GM19455 (cell line): ENCODE measurements around the gene GLRX.
"Not testable (repeated sequence)": the region's sequence is repeated elsewhere in the genome, so short reads cannot be mapped to it uniquely, and the experiment has no call there.

Experiments used
- ATAC-seq: cut with Tn5 transposase; IDR thresholded peaks from one replicate; pipeline ENCODE4 v1.9.1; 2021; ENCODE audit not compliant: unreplicated experiment

Gene GLRX

DNA sequence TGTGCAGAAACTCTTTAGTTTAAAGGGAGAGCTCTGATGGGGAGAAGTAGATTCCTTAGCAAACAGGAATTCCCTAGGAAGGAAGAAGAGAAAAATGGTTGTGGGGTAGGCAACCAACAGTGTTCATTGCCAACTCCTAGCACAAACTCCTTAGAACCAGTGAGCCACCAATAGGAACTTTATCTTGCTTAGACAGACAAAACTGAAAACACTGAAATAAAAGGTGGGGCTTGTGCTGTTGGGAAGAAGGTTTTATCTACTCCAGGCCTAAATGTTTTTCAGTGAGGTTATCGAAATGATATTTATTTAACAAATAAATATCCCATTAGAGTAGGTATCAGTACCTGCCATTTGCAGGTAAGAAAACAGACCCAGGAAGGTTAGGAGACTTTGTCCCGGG, 7.7 kb upstream of the GLRX start:
- ATAC-seq: no peak

DNA sequence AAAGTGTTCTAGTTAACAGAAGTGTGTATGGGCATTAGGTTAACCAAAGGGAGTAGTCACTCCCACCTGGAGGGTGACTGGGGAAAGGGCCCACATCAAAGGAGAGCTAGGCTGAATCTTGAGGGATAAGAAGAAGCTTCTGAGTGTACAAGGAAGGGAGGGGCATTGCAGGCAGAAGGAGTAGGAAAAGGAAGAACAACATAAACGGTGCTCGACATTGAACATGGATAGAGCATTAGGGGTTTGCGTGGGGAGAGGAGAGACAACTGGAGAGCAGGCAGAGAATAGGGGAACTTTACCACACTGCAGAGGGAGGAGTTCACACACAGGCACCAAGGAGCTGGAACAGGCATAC, 5.3 kb upstream of the GLRX start:
- no peak for ATAC-seq

DNA sequence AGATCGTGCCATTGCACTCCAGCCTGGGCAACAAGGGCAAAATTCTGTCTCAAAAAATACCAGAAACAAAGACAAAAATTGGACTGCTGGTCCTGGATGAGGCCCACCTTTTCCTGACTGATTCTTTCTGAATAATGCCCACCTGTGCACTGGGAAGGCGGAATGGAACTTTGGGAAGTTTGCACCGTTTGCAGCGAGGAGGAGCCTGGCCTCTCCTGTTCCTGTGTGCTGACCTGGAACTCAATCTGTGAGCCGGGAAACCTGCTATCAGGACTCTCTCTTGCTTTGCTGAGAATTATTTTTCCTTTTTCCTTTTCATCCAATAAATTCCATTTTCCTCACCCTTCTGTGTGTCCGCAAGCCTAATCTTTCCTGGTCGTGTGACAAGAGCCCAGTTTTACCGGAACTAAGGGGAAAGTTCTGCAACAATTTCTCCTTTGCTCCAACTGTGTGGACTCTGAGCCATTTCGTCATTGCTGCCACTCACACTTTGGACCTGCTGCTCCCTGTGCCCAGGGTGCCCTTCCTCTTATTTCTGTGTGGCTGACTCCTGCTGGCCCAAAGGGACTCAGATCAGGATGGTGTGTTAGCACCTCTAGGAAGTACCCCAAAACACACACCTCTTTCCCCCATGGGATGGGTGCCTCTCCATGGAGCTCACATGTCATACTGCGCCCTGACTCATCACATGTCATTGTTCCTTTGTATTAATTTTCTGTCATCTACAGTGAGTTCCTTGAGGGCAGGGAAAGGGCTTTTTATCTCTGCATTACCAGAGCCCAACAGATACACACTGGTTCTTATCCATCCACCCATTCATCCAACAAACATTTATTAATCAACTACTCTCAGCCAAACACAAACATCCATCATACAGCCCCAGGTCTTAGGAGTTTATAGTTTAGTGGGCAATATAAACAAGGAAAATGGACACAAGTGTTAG, 4.7 kb upstream of the GLRX start:
- ATAC-seq: no peak

DNA sequence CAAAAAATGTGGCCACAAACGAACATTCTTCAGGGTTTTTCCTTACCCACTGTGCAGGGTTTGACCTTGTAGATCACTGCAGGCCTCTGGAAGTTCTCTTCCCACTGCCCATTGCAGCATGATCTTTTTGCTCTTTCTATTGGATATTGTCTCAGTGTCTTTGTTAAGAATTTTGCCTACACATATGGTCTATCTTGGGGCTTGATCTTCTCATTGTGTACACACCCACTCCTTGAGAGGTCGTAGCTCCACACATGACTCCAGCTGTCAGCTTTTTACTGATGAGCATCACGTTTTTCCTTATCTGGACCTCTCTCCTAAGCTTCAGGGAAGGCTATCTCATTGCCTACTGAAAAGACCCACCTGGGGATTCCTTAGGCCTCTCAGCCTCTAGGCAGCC, 3.0 kb upstream of the GLRX start:
- no peak for ATAC-seq

DNA sequence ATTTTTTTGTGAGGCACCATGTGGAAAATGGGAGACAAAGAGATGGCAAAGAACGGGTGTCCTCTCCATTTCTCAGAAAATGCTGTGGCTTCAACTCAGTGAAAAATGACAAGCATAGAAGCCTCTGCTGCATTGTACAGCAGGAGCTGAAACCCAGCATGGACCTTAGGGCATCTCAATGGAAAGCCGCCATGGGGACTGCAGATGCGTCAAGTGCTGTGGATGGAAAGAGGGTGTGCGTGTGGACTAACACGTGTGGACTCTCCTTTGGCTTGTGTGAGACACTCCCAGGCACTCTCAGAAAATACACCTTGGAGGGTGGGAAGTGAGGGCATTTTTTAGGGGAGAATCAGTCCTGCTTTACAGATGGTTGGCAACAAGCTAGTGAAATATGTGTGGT, 2.2 kb upstream of the GLRX start:
- ATAC-seq: no peak

DNA sequence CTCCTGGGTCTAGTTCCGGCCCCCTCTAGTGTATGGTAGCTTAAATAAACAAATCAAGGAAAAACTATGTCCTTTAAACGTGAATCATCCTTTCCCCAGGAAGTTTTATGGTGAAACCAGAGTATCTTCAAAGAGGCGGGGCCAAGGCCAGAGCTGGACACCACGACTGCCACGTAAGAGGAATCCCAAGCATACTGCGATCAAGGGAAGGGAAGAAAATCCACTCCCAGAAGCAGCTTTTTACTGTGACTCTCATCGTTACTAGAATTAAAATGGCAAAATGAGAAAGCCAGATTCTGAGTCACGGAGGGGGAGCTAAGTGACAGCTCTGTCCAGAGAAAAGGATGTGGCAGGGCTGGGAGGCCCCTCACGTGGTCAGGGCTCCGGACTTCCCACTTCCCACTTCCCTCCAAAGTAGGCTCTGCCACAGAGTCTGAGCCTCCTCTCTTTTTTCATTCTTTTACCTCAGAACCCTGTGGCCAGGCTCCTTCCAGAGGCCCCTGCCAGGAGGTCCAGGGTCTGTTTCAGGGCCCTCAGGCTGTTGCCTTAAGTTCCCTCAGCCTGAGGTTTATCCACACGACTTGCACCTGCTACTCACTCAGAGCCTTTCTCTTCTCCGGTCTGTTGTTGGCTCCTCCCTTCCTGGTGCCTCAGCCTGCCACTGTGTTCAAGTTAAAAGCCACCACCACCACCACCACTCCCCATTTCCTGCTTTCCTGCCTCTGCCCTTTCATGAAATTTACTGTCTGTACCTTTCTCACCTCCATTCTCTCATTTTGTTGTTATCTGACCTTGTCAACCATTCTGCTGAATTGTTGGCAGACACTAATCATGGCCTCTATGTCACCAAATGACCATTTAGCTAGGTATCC, 1.4 kb upstream of the GLRX start:
- ATAC-seq: peak; percentile 50

DNA sequence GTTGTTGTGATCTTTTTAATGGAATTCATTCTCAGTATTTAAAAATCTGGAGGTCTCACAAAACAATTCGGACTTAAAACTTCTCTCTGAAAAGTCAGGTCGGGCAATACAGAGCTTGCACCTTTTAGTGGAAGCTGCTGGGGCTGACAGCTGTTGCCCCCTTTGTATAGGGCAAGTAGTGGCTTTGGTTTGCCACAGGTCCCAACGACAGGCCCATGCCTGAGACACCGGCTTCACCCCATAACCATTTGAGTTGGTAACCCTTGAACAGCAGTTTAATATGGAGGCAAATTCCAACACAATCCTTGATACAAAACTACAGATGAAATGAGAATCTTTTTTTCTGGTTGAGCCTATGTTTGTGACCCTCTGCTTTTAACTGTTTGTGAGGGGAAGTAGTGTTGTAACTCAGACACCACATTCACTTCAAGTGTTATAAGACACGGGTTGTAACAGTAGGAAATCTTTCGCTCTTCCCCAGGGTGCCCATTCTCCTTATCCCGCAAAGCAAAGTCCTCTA, 752 bp upstream of the GLRX start:
- ATAC-seq: no peak

DNA sequence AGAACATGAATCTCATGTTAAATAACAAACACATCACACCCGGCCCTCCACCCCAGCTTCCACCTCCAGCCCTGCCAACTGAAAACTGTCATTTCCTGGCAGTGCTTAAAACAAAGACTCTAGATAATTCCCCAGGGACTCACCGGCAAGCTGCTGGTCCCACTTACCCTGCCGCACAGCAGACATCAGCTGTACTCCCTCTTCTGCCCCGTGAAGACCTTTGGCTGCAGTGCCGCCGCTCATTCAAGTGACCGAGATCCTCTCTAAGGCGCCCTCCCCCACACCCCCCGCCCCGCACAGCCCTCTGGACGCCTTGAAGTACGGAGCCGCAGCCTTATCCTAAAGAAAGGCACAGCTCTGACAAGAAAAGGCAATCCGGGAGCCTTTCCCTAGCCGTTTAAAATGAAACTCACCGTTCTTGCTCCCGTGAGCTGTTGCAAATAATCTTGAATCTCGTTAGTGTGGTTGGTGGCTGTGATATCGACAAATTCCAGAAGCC, 434 bp downstream of the GLRX start:
- ATAC-seq: no peak

DNA sequence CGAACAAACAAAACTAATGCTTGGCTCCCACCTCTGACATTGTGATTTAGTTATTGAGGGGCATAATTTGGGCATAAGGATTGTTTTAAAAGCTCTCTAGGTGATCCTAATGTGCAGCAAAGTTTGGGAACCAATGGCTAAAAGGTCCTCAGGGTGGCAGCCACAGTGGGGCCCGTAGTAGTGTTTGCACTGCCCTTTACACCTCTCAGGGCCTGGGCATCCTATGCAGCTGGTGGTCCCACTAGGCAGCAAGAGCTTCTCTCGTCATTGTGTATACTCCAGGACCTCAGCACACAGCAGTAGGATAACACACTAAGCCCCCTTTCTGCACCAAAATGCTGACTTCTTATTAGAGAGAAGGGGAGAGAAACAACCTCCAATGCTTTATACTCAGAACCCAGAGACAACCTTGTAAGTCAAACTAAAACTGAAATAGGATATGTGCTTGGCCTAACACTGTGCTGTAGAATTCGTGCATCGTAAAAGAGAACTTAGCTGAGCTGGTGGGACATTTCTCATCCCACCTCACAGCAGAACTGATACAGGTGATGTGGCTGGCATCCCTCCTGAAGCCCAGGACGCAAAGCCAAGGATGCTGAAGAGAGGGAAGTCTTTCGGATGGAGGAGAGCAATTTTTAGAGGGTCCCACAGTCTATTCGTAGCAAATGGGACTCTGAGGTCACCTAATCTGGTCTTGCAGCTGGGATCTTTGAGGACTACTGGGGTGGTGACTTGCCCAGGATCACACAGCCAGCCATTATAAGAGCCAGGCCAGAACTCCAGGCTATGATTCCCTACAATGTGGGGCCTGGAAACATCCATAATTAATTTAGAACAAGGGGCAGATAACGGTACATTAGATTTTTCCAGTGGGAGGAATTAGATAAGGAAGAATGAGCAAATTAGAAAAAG, 1.2 kb downstream of the GLRX start:
- no peak for ATAC-seq

DNA sequence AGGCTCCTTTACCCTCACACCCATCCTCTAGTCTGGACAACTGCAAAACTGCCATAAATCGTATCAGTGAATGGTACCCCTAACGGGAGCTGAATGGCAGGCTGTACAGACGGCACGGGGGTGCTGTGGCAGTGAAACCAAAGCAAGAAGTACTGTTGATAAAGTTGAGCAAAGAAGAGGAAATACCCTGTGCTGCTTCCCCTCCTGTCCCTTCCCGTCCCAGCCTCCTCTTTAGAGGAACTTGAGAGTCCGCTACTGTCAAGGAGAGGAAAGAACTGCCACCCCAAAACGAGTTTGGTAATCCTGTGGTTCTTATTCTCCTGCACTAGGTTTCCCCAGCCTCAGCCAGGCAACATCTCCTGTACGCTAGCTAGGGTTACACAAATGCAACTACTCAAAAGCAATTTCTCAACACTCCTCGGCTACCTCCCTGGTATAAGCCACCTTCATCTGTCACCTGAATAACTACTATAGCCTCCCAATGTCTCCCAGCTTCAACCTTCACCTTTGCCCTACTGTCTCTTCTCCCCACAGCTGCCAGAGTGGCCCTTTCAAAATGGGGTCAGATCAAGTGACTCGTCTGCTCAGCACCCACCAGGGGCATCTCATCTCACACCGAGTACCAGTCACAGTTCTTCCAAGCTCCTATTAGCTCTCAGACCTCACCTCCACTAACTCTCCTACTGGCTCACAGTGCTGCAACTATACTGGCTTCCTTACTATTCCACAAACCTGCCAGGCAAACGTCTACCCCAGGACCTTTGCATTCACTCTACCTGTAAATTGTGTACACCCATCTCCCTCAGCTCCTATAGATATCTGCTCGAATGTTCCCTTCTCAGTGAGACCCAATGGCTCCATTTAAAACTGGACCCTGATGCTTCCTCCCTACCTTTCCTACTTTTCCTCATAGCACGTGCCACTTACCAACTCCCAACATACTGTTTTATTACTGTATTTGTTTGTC, 4.1 kb downstream of the GLRX start:
- ATAC-seq: no peak

DNA sequence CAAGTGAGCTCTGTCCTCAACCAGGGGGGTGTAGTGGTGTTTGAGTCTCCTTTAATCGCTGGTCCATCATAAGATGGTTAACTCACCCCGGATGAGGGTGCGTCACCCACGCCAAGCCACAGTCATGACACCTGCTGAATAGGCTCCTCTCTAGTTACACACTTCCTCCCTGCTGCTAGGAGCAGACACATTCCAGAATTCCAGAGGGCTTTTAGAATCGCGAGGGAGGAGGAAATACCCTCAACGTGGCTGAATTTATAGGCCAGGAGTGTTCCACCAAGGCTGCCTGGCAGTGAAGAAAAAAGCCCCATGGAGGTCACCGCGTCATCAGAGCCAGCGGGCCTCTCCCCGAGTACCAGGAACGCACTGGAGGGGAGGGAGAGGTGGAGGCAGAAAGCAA, 5.1 kb downstream of the GLRX start:
- no peak for ATAC-seq

DNA sequence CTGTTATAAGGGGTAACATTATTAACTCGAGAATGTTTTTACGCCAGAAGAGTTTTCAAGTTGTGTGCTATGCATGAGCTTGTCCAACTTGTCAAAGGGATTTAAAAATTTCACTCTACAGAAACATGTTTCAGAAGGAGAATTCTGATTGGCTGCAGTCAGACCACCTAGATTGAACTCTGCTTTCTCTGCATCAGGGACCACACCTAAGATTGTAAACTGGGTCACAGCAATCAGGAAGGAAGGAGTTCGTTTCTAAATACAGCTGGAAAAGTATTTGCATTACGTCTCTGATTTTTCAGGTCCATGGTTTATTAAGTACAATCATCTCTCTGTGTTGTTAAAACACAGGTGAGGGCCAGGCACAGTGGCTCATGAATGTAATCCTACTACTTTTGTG, 5.8 kb downstream of the GLRX start:
- ATAC-seq: no peak

DNA sequence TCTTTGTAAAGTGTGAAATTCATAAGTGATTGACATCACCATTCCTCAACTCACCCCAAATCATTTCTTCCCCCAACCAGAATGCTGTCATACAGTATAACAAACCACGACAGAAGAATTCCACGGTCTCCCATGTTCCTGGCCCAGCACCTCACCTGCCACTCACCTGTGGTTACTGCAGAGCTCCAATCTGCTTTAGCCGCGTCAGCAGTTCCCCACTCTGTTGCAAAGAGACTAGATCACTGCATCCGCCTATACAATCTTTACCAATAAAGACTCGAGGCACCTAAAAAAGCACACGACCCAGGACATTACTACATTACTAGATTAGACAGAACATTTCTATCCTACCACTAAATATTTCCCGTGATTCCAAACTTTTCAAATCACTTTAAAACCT, 6.2 kb downstream of the GLRX start:
- no peak for ATAC-seq

DNA sequence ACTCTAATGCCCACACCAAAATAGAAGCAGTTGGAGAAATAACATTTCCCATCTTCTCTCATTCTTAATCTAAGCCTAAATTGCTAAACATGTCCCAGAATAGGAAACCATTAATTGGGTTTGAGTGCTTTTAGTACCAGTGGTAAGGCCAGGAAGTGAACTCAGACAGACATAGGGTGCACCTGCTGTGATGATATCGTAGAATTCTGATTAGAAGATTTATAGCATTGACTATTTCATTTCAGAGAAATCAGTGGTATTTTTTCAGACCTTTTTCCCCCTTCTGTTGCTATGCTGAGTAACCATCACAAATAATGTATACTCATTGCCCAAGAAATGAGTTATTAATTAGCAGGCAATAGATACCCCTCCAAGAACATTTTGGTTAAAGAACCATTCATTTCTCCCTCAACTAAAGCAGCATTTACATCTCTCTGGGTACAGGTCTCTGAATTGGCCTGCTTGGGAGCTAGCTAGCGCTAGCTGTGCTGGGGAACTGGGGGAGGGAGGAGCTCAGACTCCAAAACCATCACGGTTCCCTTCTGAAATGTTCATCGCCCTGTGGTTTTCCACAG, 7.3 kb downstream of the GLRX start:
- no peak for ATAC-seq

DNA sequence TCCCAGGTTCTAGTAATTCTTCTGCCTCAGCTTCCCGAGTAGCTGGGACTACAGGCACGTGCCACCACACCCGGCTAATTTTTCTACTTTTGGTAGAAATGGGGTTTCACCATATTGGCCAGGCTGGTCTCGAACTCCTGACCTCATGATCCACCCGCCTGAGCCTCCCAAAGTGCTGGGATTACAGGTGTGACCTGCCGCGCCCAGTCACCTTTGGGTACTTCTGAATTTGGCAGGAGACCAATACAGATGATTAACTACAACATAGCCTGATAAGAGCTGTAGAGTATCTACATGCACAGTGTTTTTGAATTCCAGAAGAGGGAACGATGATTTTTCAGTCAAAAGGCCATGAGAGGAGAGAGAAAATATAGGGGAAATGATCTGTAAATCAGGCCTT, 9.5 kb downstream of the GLRX start:
- not testable (repeated sequence) for ATAC-seq

DNA sequence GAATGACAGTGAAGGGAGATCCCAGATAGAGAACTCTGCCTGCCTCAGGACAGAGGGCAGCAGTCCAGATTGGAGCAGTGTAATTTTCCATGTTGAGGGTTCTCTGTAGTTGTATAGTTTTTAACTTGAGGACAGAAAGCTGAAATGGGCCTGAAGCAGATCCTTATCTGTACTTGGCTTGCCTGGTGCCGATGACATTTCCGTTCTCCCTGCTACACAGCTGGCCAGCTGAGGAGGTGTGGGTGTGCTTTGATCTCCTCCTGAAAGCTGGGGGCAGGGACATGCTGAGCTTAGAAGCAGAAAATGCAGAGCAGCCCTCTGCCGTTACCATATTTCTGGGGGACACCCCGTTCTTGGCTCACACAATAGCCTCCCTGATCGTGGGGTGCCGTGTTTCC, 10.5 kb downstream of the GLRX start:
- ATAC-seq: no peak

DNA sequence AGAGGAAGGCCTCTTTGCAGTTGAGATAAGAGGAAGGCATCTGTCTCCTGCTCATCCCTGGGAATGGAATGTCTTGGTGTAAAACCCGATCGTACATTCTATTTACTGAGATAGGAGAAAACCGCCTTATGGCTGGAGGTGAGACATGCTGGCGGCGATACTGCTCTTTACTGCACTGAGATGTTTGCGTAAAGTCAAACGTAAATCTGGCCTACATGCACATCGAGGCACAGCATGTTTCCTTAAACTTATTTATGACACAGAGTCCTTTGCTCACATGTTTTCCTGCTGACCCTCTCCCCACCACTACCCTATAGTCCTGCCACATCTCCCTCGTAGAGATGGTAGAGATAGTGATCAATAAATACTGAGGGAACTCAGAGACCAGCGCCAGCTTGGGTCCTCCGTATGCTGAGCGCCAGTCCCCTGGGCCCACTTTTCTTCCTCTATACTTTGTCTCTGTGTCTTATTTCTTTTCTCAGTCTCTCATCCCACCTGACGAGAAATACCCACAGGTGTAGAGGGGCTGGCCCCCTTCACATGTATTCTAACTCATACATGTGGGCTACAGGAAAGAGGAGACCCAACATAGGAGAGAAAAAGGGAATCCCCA, 11.0 kb downstream of the GLRX start:
- not testable (repeated sequence) for ATAC-seq

DNA sequence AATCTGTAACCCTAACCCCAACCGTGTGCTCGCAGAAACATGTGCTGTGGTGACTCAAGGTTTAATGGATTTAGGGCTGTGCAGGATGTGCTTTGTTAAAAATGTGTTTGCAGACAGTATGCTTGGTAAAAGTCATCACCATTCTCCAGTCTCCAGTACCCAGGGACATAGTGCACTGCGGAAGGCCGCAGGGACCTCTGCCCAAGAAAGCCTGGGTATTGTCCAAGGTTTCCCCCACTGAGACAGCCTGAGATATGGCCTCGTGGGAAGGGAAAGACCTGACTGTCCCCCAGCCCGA, 11.5 kb downstream of the GLRX start:
- not testable (repeated sequence) for ATAC-seq
